Sciatic nerve (tissue), 2 donors: ENCODE data around the gene RPH3AL. TPM values are rescaled to one million over a fixed set of nuclear protein-coding genes. Genes with fewer than 3 reads are reported as not detected.
"Not testable (repeated sequence)": the region's sequence is repeated elsewhere in the genome, so short reads cannot be mapped to it uniquely, and the experiment has no call there.

Experiments used
- ATAC-seq: fragments of 200-7000 bp; cut with Tn5 transposase; one replicate; pipeline ENCODE4 v1.9.1; 2020; ENCODE audit warnings: mild to moderate bottlenecking, moderate library complexity
- DNase-seq: peaks from one replicate; pipeline ENCODE4 v3.0.0-alpha.2; 2020; ENCODE audit warnings: low spot score
- intact Hi-C: fragments of 100-400 bp; cut with DNase I; formaldehyde crosslinking; loops from one replicate; pipeline ENCODE4 v1.14.2; 2022
- total RNA-seq: library from RNA; stranded (reverse); fragmentation: NEBNext Ultra II Directional; extraction: Animal tissue kit (Norgen Biotek cat#: 25700); gene quantifications from one replicate; pipeline ENCODE4 v1.2.1, GENCODE V29; 2021
- donor health status: DM: no; HTN: no; CAD: no.
- donor health status: DM: no; HTN: no; CAD: no.

Gene RPH3AL
- total RNA-seq, 1 donor from 2014 or later, result 19.0 TPM

GRCh38 chr17:381941-382643, 29.5 kb upstream of the RPH3AL start:
- DNase-seq, result no peak
- intact Hi-C loops, result no loop called here
- no peak for ATAC-seq

DNA sequence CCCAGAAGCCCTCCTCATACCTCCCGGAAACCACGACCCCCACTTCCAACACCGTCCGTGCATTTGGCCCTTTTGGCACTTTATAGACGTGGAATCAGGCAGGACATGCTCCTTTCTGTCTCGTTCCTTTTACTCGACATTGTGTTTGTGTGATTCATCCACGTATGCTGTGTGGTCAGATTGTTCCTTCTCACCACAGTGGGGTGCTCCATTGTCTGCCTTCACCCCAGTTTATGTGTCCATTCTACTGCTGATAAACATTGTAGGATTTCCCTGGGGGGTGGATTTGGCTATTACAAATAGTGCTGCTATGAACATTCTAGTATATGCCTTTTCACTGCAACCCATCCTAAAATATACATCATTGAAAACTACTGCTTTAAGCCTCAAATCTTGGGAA, 28.9 kb upstream of the RPH3AL start:
- no peak for DNase-seq
- no peak for ATAC-seq
- intact Hi-C loops, result no loop called here

GRCh38 chr17:379531-380465, 27.2 kb upstream of the RPH3AL start:
- DNase-seq (no peak), ATAC-seq (no peak)
- intact Hi-C loops, result no loop called here

GRCh38 chr17:378068-378467, 25.5 kb upstream of the RPH3AL start:
- DNase-seq (no peak), ATAC-seq (no peak)
- intact Hi-C loops, result no loop called here

DNA sequence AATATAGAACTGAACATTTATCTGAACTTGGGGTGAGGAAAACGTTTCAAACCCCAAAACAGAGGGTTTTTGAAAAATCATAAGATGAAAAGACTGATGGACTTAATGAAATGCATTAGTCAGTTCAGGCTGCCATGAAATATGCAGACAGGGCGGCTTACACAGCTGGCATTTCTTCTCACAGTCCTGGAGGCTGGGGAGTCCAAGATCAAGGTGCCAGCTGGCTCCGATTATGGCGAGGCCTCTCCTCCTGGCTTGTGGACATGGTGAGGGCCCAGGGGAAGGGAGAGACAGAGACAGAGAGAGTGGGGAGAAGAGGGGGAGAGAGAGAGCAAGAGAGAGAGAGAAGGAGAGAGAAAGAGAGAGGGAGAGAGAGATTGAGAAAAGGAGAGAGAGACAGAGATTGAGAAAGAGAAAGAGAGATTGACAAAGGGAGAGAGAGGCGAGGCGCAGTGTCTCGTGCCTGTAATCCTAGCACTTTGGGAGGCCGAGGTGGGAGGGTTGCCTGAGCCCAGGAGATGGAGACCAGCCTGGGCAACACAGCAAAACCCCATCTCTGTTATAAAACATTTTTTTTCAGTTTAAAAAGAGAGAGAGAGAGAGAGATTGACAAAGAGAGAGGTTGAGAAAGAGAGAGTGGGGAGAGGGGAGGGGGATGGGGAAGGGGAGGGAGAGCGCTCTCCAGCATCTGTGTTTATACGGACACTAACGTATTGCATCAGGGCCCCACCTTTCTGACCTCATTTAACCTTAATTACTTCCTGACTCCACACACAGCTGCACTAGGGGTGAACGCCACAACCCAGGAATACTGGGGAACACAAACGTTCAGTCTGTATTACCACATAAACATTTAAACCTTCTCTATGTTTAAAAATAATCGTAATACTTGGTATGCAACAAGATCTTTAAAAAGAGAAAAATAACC, 24.6 kb upstream of the RPH3AL start:
- DNase-seq (no peak), ATAC-seq (peak; percentile 92)
- intact Hi-C loops, result no loop called here

DNA sequence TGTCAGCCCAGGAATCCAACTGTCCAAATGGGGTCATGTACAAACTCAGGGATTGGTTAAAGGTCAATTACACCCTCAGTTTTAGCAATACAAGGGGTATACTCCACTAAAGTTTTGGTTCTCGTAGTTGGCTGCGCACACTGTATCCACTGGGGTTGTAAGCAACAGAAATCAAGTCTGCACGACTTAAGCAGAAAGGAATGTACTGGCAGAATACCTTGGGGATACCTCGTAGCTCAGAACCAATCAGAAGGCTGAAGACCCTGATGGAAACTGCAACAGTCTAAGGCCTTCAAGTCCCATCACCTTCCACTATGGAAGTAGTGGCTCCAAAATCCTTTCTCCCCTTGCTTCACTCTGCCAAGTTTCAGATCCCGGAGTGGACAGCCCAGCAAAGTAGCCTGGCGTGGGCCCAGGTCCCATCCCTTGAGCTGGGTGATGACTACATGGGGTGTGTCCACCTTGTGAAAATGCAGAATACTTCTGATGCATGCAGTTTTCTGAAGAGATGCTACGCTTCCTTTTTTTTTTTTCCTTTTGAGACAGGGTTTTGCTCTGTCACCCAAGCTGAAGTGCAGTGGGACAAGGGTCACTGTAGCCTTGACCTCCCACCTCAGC, 21.1 kb upstream of the RPH3AL start:
- peak; percentile 47 for ATAC-seq
- DNase-seq, result no peak
- intact Hi-C loops, result no loop called here

DNA sequence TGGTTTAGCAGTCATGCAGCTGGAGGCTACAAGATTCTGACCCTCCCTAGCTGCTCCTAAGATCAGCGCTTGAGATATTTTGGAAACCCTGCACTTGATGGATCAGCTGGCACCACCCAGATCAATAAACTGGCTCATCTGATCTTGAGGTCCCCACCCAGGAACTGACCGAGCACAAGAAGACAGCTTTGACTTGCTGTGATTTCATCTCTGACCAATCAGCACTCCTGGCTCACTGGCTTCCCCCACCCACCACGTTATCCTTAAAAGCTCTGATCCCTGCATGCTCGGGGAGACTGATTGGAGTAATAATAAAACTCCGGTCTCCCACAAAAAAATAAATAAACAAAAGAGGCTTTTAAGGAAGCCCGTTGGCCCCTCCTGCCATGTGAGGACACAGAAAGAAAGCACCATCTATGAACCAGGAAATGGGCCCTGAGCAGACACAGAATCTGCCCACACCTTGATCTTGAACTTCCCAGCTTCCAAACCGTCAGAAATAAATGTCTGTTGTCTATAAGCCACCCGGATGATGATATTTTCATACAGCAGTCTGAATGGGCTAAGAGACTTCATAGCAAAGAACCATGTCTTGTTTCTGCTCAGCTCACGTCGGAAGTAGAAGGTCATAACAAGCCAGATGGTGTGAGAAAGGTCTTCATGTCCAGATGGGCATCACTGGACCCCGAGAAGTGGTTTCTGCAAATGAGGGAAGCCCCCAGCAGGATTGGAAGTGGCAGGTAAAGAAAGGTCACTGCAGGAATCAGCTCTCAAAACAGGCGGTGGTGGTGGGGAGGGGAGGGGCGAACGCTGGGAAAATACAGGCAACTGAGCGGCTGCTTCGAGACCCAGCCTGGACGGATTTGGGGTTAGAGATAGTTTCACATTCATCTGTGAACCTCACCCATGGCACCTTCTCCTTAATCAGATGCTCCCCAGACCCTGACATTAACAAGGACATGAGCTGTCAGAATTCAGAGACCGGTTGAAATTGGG, 19.8 kb upstream of the RPH3AL start:
- DNase-seq (no peak), ATAC-seq (peak; percentile 35)
- intact Hi-C loops, result no loop called here

DNA sequence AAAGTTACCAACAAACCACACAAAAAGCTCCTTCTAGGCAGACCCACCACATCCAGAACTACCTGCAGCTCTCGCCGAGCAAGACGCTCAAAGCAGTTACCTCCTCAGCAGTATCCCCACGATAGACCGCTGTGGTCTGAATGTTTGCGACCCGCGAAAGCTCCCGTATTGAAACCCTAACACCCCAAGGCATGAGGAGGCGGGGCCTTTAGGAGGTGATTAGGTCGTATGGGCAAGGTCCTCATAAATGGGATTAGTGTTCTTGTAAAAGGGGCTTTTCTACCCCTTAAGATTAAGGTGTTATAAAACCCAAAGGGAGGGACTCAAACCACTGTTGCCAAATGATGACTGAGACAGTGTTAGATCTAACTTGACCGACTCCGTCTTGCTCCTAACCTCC, 19.0 kb upstream of the RPH3AL start:
- intact Hi-C loops, result no loop called here
- ATAC-seq, result no peak
- no peak for DNase-seq

GRCh38 chr17:367656-368055, 15.0 kb upstream of the RPH3AL start:
- DNase-seq, ATAC-seq, intact Hi-C loops: not testable (repeated sequence)

DNA sequence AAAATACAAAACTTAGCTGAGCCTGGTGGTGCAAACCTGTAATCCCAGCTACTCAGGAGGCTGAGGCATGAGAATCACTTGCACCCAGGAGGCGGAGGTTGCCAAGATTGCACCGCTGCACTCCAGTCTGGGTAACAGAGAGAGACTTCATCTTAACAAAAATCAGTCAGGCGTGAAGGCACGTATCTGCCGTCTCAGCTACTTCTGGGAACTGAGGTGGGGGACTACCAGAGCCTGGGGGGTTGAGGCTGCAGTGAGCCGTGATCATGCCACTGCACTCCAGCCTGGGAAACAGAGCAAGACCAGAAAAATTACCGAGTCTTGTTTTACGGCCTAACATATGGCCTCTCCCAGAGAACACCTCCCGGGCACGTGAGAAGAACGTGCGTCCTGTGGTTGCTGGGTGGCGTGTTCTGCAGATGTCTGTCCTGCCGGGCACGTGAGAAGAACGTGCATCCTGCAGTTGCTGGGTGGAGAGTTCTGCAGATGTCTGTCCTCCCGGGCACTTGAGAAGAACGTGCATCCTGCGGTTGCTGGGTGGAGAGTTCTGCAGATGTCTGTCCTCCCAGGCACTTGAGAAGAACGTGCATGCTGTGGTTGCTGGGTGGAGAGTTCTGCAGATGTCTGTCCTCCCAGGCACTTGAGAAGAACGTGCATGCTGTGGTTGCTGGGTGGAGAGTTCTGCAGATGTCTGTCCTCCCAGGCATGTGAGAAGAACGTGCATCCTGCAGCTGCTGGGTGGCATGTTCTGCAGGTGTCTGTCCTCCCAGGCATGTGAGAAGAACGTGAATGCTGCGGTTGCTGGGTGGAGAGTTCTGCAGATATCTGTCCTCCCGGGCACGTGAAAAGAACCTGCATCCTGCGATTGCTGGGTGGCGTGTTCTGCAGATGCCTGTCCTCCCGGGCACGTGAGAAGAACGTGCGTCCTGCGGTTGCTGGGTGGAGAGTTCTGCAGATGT, 14.3 kb upstream of the RPH3AL start:
- intact Hi-C loops, ATAC-seq, DNase-seq: not testable (repeated sequence)

GRCh38 chr17:364766-365165, 12.2 kb upstream of the RPH3AL start:
- intact Hi-C loops, result no loop called here
- no peak for ATAC-seq
- DNase-seq, result no peak

GRCh38 chr17:364308-364707, 11.7 kb upstream of the RPH3AL start:
- ATAC-seq (no peak), DNase-seq (no peak)
- intact Hi-C loops, result no loop called here

DNA sequence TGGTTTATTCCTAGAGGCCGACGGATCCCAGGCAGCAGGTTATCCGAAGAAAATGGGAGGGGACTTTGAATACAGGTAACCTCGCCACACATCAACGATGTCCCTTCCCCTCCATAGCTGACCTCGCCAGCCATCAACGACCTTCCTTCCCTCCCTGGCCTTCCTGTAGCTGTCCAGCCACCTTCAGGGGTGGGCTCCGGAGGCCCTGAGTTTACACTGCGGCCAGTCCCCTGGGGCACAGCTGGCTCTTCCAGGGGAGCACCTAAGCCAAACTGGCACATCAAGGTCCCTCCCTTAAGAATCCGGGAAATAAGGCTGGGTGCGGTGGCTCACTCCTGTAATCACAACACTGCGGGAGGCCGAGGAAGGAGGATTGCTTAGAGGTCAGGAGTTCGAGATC, 10.1 kb upstream of the RPH3AL start:
- intact Hi-C loops, result no loop called here
- DNase-seq (no peak), ATAC-seq (no peak)

GRCh38 chr17:360092-360750, 7.6 kb upstream of the RPH3AL start:
- intact Hi-C loops, result no loop called here
- no peak for ATAC-seq
- DNase-seq, result no peak

- ATAC-seq, result no peak
- no peak for DNase-seq
- intact Hi-C loops, result no loop called here
Observed at GRCh38 chr17:358491-359151, 6.0 kb upstream of the RPH3AL start.

DNA sequence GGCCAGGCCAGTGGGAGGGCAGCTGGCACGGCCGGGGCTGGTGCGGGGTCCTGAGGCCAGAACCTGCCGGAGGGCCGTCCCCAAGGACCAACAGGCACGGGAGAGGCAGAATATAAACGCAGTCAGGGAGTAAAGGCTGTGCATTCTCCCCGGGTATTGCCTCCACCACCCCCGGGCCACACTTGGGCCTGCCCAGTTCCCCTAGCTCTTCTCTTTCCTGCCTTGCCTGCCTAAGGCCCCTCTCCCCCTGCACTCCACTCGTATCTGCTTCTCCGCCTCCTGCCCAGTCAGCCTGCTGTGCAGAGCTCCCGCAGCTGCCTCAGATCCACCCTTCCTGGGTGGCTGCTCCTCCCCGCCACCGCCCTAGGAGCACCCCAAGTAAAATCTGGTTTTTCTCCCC, 5.0 kb upstream of the RPH3AL start:
- DNase-seq (no peak), ATAC-seq (no peak)
- intact Hi-C loops, result no loop called here
